Measurements from ENCODE around the gene CWF19L2.

Gene CWF19L2

GRCh38 chr11:107301878-107302277 lies 155.7 kb downstream of the CWF19L2 start:
- DNase-seq, result no peak

- DNase-seq, result no peak
These were observed 163.8 kb downstream of the CWF19L2 start for GRCh38 chr11:107293677-107294344.

GRCh38 chr11:107282195-107282594 lies 175.4 kb downstream of the CWF19L2 start:
- DNase-seq, result no peak

Measured in right kidney (tissue), 1 donor.